HG03108 (cell line): ENCODE measurements around the gene CNOT11.
"Not testable (repeated sequence)": the region's sequence is repeated elsewhere in the genome, so short reads cannot be mapped to it uniquely, and the experiment has no call there.

Experiments
- ATAC-seq: cut with Tn5 transposase; IDR thresholded peaks from one replicate; pipeline ENCODE4 v1.9.1; 2021; ENCODE audit warnings: moderate library complexity; ENCODE audit not compliant: unreplicated experiment

CNOT11 gene

GRCh38 chr2:101307950-101308431 is 55.3 kb downstream of the CNOT11 start:
- peak; percentile 11 for ATAC-seq

GRCh38 chr2:101308432-101309210 is 55.9 kb downstream of the CNOT11 start, which contains the start of gene RNF149:
Gene RNF149 (minus strand): TSS chr2:101308701. CDS start chr2:101308588, 113 bp downstream.
- peak; percentile 55 for ATAC-seq

GRCh38 chr2:101310090-101310833 is 57.6 kb downstream of the CNOT11 start:
- no peak for ATAC-seq

- no peak for ATAC-seq
Observed at GRCh38 chr2:101310834-101311695, 58.4 kb downstream of the CNOT11 start.

GRCh38 chr2:101311696-101312017 is 59.0 kb downstream of the CNOT11 start:
- ATAC-seq = no peak

- ATAC-seq = not testable (repeated sequence)
Observed at GRCh38 chr2:101316568-101316967, 63.9 kb downstream of the CNOT11 start.
